ENCODE results near the gene SLC37A4.
"Not testable (repeated sequence)": the region's sequence is repeated elsewhere in the genome, so short reads cannot be mapped to it uniquely, and the experiment has no call there.

SLC37A4 gene

DNA sequence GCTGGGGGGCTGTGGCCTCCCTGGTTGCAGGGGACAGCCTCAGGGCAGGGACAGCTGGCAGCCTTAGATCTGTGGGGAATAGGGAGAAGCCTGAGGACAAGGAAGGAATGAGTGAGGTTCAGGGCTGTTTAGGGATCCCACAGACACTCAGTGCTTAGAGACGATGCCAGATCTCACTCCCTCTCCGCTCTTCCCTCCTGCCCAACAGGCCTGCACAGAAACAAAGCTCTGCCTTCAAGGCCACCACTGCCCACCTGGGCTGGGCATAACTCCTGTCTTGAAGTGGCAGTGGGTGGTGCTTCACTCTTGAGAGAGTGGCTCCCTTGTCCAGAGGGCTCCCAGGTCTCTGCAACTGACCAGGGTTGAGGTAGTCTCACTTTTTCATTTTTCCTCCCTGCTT is 45.9 kb downstream of the SLC37A4 start:
- TF ChIP-seq TAF1 (IDR thresholded peaks at IDR 0.05; ENCODE audit: low read depth, low read length) (no peak), POU2F2 (IDR thresholded peaks at IDR 0.05; ENCODE audit: low read depth, low read length) (no peak), SPI1 (IDR thresholded peaks at IDR 0.05; ENCODE audit: low read depth, low read length) (no peak), POLR2AphosphoS5 (IDR thresholded peaks at IDR 0.05; ENCODE audit: low read depth, low read length) (no peak)
- FAIRE-seq (no peak), DNase-seq (ENCODE audit: insufficient read length, low spot score) (no peak)

DNA sequence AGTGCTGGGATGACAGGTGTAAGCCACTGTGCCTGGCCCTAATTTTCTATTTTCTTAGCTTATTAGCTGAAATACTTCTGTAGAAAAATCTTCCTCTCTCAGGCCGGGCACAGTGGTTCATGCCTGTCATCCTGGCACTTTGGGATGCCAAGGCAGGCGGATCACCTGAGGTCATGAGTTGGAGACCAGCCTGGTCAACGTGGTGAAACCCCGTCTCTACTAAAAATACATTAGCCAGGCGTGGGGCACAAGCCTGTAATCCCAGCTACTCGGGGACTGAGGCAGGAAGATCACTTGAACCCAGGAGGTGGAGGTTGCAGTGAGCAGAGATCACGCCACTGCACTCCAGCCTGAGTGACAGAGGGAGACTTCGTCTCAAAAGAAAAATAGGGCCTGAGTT is 46.3 kb downstream of the SLC37A4 start:
- DNase-seq (ENCODE audit: insufficient read length, low spot score); FAIRE-seq: not testable (repeated sequence)

DNA sequence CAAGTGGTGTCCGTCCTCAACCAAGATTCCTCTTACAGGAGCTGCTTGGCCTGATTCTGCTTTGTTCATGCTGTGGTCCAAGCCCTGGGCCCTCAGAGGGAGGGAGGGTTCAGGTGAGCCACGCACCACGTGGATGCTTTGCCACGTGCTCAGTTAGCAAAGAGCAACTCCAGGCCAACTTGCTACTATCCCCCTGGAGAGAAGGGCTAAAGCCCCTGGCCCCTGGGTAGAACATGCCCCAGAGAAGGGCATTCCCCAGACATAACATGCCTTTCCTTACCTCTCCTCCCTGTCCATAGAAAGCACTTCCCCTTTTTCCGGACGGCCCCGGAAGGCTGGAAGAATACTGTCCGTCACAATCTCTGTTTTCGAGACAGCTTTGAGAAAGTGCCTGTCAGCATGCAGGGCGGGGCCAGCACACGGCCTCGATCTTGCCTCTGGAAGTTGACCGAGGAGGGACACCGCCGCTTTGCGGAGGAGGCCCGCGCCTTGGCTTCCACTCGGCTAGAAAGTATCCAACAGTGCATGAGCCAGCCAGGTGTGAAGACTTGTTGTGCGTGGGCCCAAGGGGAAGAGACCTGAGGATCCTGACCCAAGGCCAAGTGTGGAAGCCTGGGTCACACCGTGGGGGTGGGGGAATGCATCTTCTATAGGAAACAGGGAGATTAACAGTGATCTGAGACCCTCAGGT is 50.3 kb downstream of the SLC37A4 start:
- DNase-seq (ENCODE audit: insufficient read length, low spot score) (no peak), FAIRE-seq (no peak)
- TF ChIP-seq POLR2AphosphoS5 (IDR thresholded peaks at IDR 0.05; ENCODE audit: low read depth, low read length) (no peak), SPI1 (IDR thresholded peaks at IDR 0.05; ENCODE audit: low read depth, low read length) (peak; percentile 53), TAF1 (IDR thresholded peaks at IDR 0.05; ENCODE audit: low read depth, low read length) (no peak)

DNA sequence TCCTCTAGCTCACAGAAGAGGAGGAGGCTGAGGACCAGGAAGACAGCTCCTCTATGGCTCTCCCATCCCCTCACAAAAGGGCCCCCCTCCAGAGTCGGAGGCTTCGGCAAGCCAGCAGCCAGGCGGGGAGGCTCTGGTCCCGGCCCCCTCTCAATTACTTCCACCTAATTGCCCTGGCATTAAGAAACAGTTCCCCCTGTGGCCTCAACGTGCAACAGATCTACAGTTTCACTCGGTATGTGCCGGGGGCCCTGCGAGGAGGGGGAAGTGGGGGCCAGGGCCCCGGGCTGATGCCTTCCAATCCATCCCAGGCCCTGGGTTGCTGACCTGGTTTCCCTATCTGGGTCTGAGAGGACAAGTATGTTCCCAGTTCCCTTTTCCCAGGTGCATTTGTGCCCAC is 51.2 kb downstream of the SLC37A4 start:
- DNase-seq (ENCODE audit: insufficient read length, low spot score) (no peak), FAIRE-seq (no peak)
- TF ChIP-seq TAF1 (IDR thresholded peaks at IDR 0.05; ENCODE audit: low read depth, low read length) (no peak), PAX5 (IDR thresholded peaks at IDR 0.05; ENCODE audit: insufficient read depth, low read length, severe bottlenecking) (no peak), POU2F2 (IDR thresholded peaks at IDR 0.05; ENCODE audit: low read depth, low read length) (no peak), POLR2AphosphoS5 (IDR thresholded peaks at IDR 0.05; ENCODE audit: low read depth, low read length) (no peak), SPI1 (IDR thresholded peaks at IDR 0.05; ENCODE audit: low read depth, low read length) (no peak), POLR2A (IDR thresholded peaks at IDR 0.05; ENCODE audit: low read depth, low read length) (no peak)

DNA sequence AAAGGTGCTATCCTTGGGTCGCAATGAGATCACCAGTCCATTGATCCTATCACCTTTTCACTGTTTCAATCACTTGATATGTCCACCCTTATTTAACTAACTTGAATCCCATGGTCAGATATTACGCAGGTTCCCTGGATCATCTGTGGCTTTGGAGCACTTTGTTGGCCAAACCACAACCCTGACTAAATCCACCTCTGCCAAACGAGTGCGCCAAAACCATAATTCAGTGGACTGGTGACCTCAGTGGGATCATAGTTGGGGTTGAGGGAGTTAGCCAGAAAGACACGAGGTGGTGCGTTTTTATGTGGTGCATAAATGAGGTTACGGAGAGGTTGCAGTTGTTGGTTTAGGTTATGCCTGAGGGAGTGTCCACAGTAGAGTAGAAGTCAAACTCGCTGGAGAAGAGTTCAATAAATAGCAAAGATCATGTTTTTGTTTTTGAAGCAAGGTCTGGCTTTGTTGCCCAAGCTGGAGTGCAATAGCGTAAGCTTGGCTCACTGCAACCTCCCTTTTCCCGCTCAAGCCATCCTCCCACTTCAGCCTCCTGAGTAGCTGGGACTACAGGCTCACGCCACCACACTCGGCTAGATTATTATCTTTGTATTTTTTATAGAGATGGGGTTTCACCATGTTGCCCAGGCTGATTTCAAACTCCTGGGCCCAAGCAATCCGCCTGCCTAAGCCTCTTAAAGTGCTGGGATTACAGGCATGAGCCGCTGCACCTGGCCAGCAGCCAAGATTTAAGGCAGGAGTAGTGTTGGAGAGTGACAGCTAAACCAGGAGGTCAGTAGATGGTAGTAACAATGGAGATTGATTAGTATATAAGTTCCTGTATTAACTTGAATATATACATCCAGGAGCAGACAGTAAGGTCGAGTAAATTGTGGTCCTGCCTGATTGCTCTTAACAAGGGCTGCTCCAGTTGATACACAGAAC is 54.6 kb downstream of the SLC37A4 start:
- no peak for TF ChIP-seq SPI1 (IDR thresholded peaks at IDR 0.05; ENCODE audit: low read depth, low read length)
- no peak for TF ChIP-seq PAX5 (IDR thresholded peaks at IDR 0.05; ENCODE audit: insufficient read depth, low read length, severe bottlenecking)
- FAIRE-seq (no peak), DNase-seq (ENCODE audit: insufficient read length, low spot score) (no peak)
